GM13976 (cell line): ENCODE results near the gene CLIP1.
"Not testable (repeated sequence)": the region's sequence is repeated elsewhere in the genome, so short reads cannot be mapped to it uniquely, and the experiment has no call there.

Experiments used
- DNase-seq: peaks from one replicate; pipeline ENCODE4 v3.0.0; 2012; ENCODE audit warnings: low spot score
- in situ Hi-C: fragments of 300-500 bp; cut with MboI; formaldehyde crosslinking; loops from one replicate; pipeline ENCODE4 v1.12.0; 2022; ENCODE audit warnings: low sequenced_read_pairs, mixed read lengths, inconsistent platforms; ENCODE audit not compliant: unreplicated experiment
- TF ChIP-seq, protein P1 (sequence below): IDR thresholded peaks from 2 replicates; pipeline ENCODE4 v1.5.1; 2012; ENCODE audit warnings: borderline replicate concordance, mild to moderate bottlenecking; ENCODE audit not compliant: insufficient read depth; ENCODE audit errors: extremely low read depth, missing control alignments, control extremely low read depth

CLIP1 gene

DNA sequence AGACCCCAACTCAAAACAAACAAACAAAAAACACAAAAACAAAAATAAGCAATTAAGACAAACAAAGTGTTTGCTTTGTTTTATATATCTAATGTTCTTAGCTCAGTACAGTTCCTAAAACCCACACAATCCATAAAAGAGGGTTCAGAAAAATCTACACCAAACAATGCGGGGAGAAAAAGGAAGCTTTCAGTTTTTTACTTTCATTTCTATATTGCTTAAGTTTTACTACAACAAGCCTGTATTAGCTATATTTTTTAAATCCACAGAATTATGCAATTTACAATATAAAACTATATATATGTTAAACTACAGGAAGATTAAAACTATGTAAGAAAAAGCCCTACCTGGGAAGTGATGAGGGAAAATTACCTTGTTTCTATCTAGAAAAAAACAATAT, 41.4 kb downstream of the CLIP1 start:
- TF ChIP-seq, protein P1, sequence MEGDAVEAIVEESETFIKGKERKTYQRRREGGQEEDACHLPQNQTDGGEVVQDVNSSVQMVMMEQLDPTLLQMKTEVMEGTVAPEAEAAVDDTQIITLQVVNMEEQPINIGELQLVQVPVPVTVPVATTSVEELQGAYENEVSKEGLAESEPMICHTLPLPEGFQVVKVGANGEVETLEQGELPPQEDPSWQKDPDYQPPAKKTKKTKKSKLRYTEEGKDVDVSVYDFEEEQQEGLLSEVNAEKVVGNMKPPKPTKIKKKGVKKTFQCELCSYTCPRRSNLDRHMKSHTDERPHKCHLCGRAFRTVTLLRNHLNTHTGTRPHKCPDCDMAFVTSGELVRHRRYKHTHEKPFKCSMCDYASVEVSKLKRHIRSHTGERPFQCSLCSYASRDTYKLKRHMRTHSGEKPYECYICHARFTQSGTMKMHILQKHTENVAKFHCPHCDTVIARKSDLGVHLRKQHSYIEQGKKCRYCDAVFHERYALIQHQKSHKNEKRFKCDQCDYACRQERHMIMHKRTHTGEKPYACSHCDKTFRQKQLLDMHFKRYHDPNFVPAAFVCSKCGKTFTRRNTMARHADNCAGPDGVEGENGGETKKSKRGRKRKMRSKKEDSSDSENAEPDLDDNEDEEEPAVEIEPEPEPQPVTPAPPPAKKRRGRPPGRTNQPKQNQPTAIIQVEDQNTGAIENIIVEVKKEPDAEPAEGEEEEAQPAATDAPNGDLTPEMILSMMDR, result no peak
- no peak for DNase-seq
- in situ Hi-C loops, result no loop called here

DNA sequence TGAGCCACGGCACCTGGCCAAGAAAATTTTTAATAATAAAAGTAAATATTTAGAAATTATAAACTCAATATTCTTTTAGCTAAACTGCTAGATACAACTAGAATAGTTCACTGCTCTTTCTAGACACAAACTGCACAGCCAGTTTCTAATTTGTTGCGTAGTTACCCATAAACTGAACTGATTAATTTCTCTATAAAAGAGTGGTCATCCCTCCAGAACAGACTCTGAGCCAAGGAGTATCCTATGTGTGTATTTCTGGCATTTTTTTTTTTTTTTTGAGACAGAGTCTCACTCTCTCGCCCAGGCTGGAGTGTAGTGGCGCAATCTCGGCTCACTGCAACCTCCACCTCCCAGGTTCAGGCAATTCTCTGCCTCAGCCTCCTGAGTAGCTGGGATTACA, 45.7 kb downstream of the CLIP1 start:
- DNase-seq, in situ Hi-C loops: not testable (repeated sequence)

DNA sequence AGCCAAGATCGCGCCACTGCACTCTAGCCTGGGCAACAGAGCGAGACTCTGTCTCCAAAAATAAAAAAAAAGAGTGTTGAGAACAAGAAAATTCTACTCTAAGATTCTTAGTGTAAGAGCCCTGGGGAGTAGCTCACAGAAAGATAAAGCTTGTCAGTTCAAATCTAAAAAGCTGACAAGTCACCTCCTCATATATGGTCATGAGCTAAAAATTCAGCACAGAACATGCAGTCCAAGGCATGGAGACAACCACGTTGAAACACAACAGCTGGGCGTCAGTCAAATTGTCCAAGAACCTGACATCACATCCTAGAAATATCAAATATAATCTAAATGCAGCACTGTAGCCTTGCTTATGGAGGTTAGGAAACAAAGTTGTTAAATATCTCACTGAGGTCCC, 47.8 kb downstream of the CLIP1 start:
- no peak for DNase-seq
- TF ChIP-seq, protein P1, result no peak
- in situ Hi-C loops, result no loop called here

DNA sequence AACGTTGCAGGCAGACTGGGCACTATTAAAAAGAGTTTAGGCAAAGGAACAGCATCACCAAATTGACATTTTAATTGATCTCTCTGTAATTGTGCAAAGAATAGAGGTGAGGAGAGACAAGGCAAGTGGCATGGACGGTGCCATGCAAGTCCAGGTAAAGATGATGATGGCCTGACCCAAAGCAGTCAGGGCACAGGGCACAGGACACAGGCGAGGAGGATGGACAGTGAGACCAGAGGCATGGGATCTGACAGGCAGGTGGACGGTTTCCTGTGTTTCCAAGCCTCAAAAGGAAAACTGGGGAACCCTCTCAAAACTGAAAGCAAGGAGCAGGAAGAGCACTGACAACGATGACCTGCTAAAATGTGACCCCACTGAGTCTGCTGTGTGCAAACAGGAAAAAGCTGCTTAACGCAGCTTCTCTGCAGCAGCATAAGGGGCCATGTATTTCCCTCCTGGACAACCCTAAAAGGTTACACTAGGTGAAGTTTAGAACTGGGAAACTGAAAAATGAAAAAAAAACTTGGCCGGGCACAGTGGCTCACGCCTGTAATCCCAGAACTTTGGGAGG, 50.9 kb downstream of the CLIP1 start:
- in situ Hi-C loops, result no loop called here
- TF ChIP-seq, protein P1, result no peak
- DNase-seq, result no peak

DNA sequence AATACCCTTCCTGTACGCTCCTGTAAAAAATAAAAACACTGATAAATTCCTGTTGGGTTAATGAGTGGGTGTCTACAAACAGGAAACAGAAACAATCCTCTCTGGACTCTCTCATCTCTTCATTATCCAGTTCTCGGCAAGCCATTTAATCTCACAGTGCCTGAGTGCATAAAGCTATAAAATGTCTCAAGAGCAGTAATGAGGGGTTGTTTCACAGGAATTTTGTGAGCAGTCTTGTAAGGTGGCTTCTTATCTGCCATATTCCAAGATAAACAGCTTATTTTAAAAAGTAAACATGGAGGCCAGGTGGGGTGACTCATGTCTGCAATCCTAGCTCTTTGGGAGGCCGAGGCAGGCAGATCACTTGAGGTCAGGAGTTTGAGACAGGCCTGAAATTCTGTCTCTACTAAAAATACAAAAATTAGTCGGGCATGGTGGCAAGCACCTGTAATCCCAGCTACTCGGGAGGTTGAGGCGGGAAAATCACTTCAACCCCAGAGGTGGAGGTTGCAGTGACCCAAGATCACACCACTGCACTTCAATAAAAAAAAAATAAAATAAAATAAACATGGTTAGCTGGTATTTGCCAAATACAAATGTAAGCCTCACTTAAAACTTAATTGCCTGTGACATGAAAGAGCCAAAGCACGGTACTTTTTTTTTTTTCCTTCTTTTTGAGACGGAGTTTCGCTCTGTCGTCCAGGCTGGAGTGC, 54.0 kb downstream of the CLIP1 start:
- in situ Hi-C loops, result no loop called here
- TF ChIP-seq, protein P1, result no peak
- no peak for DNase-seq

DNA sequence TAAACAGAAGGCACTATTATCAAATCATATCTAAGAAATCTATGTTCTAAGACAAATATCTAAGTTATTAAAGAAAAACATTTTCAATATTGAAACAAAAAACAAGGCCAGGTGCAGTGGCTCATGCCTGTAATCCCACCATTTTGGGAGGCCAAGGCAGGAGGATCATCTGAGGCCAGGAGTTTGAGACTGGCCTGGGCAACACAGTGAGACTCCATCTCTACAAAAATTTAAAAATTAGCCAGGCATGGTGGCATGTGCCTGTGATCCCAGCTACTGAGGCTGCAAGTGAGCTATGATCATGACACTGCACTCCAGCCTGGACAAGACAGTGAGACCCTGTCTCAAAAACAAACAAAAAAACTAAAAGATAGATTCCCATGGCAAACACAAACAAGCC, 54.8 kb downstream of the CLIP1 start:
- DNase-seq, result not testable (repeated sequence)

DNA sequence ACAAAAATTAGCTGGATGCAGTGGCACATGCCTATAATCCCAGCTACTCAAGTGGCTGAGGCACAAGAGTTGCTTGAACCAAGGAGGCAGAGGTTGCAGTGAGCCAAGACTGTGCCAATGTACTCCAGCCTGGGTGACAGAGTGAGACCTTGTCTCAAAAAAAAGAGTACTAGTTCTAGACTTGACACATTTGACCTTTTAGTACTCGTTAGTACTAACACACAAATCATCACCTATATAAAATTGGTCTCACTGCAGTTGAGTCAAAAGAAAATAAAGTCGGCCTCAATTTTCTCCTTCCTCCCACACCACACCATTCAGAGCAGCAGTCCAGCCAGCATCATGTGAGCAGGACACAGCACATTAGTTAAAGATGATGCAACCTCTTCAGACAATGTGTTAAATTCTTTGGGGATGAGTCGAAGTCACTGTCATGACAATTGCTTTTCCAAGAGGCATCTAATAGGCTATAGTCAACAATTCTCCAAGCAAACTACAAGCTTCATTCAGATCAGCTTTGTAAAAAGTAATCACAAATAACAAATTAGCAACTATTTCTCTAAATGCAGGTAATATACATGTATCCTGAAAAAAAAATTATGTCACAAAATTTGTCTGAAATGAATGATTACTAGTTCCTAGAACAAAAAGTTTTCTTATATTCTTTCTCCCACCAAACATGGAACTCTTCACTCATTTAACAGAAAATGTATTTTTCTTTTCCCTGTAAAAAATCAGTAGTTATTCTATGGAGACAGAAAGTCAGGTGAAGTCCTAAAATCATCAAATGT, 55.6 kb downstream of the CLIP1 start:
- TF ChIP-seq, protein P1, result no peak
- in situ Hi-C loops, result no loop called here
- no peak for DNase-seq

More for the DNA sequence above, 54.8 kb downstream of the CLIP1 start:
- in situ Hi-C loops, result not testable (repeated sequence)

DNA sequence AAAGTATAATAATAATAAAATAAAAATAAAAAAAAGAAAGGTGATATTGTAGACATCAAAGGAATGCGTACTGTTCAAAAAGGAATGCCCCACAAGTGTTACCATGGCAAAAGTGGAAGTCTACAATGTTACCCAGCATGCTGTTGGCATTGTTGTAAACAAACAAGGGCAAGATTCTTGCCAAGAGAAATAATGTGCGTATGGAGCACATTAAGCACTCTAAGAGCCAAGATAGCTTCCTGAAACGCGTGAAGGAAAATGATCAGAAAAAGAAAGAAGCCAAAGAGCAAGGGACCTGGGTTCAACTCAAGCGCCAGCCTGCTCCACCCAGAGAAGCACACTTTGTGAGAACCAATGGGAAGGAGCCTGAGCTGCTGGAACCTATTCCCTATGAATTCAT, 57.2 kb downstream of the CLIP1 start:
- DNase-seq, in situ Hi-C loops: not testable (repeated sequence)
